ENCODE measurements around the gene ASIC1. TPM values are rescaled to one million over a fixed set of nuclear protein-coding genes. Genes with fewer than 3 reads are reported as not detected.
"Not testable (repeated sequence)": the region's sequence is repeated elsewhere in the genome, so short reads cannot be mapped to it uniquely, and the experiment has no call there.

ASIC1 gene
- total RNA-seq (2014; rRNA removed; shearing (Covaris generic)) = 1.6 and 3.4 TPM in 2 replicates

- peak; percentile 19 for DNase-seq (ENCODE audit: low spot score)
These were observed at the start of gene ASIC1 for GRCh38 chr12:50057000-50057841. Gene ASIC1, plus strand, starts transcription at chr12:50057596. Its CDS starts 1,171 bp downstream, at chr12:50058767.

GRCh38 chr12:50013361-50014147, 43.8 kb upstream of the ASIC1 start:
- no peak for DNase-seq (ENCODE audit: low spot score)

- DNase-seq (ENCODE audit: low spot score) = no peak
These were observed 43.1 kb upstream of the ASIC1 start for GRCh38 chr12:50014342-50014741.

- no peak for DNase-seq (ENCODE audit: low spot score)
These were observed 40.6 kb upstream of the ASIC1 start for GRCh38 chr12:50016501-50017475.

DNA sequence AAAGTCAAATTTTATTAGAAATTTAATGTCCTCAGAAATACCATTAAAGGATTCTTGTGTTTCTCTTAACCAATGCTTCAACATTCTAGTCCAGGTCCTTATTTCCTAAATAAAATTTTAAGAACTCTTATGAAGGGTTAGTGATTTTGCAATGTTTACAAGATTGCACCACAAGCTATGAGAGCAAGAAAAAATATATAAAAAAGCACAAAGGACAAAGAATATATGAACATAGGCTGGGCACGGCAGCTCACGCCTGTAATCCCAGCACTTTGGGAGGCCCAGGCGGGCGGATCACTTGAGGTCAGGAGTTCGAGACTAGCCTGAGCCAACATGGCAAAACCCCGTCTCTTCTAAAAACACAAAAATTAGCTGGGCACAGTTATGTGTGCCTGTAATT, 39.8 kb upstream of the ASIC1 start:
- DNase-seq (ENCODE audit: low spot score) = no peak

GRCh38 chr12:50018154-50018553, 39.2 kb upstream of the ASIC1 start:
- no peak for DNase-seq (ENCODE audit: low spot score)

GRCh38 chr12:50018968-50019367, 38.4 kb upstream of the ASIC1 start:
- no peak for DNase-seq (ENCODE audit: low spot score)

GRCh38 chr12:50019524-50019923, 37.9 kb upstream of the ASIC1 start:
- DNase-seq (ENCODE audit: low spot score) = no peak

GRCh38 chr12:50021031-50021430, 36.4 kb upstream of the ASIC1 start:
- DNase-seq (ENCODE audit: low spot score) = no peak

DNA sequence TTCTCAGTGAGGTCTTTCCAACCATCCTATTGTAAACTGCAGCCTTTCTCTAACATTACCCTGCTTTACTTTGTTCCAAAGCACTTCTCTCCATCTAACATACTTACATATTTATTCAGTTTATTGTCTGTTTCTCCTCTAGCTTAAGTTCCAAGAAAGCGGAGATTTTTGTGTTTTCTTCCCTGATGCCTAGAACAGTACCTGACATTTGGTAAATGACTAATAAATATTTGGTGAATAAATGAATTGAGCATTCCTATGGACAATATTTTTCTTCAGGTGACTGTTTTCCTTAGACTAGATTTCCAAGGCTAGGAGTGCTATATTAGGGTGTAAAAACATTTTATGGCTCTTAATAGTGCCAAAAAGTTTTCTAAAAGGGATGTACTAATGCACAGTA, 34.5 kb upstream of the ASIC1 start:
- no peak for DNase-seq (ENCODE audit: low spot score)

- no peak for DNase-seq (ENCODE audit: low spot score)
These were observed 33.2 kb upstream of the ASIC1 start for GRCh38 chr12:50024227-50024626.

DNA sequence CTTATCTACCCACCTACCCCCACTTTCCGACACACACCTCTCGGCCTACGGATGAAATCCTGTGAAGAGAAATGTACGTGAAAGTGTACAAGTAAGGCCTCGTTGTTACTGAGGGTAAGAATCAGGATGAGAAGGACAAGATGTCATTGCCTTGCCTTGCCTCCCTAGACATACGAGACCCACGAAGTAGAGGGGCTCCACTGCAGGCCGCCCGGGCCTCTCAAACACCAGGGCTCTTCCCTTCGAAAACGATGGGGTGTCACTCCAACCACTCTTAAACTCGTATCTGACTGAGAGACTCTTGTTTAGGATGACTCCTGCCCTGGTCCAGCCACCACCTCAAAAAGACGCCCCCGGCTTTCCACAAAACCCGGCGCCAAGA, 32.6 kb upstream of the ASIC1 start:
- DNase-seq (ENCODE audit: low spot score) = no peak

DNA sequence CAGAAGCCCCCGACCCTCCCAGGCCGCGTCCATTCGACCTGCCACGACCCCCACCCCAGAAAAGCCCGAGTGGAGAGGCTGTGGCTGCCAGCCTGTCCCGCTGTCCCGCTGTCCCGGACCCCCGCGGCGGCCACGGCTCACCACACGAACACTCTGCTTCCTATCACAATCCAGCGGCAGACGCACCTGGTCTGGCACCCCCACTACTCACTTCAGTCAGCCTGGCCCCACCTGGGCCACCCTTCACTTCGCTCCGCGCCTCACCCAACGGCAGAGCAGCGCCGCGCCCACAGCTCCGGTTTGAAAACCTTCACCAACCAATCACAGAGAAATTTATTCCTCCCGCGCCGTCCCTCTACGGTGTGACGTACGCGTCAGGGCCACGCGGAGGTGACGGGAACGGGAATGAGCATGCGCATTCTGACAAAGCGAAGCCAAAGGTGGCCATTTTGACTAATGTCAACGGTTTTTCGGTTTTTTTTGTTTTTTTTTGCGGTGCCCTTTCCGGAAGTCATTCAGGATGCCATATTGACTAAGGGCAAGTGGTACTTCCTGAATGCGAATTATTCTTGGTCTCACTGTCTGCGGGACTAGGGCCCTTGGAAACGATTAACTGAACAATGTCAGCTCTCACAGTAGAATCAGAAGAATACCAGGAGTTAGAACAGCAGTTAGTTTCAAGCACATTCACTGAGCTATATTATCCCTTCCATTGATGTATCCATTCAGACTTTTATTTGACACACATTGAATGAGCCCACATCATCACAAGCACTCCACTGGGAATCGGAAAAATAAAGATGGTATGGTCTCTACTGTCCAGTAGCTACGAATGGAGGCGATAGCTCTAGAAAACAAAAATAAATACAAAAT, 32.0 kb upstream of the ASIC1 start, which contains the start of gene RACGAP1:
Gene RACGAP1, minus strand, starts transcription at position 308 of the 873 bp plus-strand sequence. CDS start 8,779 bp downstream, outside the sequence.
- DNase-seq (ENCODE audit: low spot score) = peak; percentile 99

DNA sequence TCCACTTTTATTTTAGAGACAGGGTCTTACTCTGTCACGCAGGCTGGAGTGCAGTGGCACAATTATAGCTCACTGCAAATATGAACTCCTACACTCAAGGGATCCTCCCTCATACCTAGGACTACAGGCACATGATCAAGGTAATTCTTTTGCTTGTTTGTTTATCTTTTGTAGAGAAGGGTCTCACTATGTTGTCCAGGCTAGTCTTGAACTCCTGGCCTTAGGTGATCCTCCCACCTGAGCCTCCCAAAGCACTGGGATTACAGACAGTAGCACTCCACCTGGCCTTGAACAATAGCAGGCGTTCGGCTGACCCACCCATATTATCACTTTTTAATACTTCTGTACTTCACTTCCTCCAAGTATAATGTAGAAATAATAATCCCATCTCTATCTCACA, 30.7 kb upstream of the ASIC1 start:
- DNase-seq (ENCODE audit: low spot score) = no peak

- not testable (repeated sequence) for DNase-seq (ENCODE audit: low spot score)
These were observed 26.9 kb upstream of the ASIC1 start for GRCh38 chr12:50030449-50030848.

DNA sequence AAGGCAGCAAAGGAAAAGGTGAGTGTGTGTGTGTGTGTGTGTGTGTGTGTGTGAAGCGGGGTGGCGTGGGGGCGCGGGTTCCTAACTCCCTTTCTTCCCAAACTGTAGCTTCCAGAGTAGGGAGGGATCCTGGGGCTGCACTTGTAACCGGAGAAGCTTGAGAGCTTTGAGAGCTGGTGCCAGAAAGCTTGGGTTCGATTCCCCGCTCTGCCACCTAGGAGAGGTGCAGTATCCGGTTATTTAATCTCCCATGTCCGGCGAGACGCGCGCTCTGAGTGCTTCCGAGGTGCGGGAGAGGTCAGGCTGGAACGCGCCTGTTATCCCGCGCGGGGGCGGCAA, 24.9 kb upstream of the ASIC1 start:
- DNase-seq (ENCODE audit: low spot score) = no peak

- no peak for DNase-seq (ENCODE audit: low spot score)
These were observed 24.4 kb upstream of the ASIC1 start for GRCh38 chr12:50032854-50033581.

DNA sequence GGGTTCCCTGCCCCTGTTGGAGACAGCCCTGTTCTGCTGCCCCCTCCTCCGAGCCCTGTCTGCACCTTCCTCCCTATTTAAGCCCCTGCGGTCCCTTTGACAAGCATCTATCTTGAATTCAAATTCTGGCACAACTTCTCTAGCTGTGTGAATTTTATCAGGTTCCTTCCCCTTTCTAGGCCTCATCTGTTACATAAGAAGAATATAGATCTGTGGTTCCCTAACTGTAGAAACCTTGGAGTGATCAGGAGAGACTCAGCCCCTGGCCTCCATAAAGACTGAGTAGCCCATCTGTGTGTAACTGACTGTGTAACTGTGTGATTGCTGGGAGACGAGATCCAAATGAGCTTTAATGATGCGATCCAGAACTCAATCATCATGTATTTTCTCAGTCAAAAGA, 19.1 kb upstream of the ASIC1 start:
- no peak for DNase-seq (ENCODE audit: low spot score)

DNA sequence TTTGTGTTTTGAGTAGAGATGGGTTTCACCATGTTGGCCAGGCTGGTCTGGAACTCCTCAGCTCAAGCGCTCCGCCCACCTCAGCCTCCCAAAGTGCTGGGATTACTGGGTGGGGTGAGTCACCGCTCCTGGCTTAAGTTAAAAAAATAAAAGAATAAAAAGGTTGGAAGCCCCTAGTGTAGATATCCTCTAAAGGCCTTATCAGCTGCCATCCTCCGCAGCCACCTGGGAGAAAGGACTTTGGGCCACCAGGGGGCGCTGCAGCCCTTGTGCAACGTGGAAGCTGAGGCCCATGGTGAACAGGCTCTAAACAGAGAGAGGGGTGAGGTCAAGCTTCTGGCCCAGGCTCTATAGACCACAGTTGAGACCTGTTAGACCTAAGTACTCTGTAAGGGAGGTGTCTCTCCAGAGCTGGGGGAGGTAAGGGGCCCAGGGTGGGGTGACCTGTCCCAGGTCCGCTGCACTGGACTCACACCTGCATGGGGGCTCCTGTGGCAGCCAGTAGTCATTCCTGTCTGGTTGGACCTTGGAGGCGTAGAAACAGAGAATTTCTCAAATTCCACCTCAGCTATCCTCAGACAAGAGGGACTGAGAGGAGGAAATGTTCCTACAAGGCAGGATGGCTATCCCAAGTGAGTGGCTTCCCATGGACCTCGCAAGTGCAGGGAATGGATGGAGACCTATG, 18.1 kb upstream of the ASIC1 start:
- DNase-seq (ENCODE audit: low spot score) = peak; percentile 69
